GM12878 (cell line): Measurements from ENCODE around the gene OSCP1. TPM values are rescaled to one million over a fixed set of nuclear protein-coding genes. Genes with fewer than 3 reads are reported as not detected.

ENCODE experiments used
- ATAC-seq: fragments of 200-7000 bp; cut with Tn5 transposase; 3 replicates; pipeline ENCODE4 v1.9.1; 2020; ENCODE audit warnings: mild to moderate bottlenecking, moderate library complexity
- BruUV-seq: library from RNA; stranded (reverse); fragments of 400-500 nt; replicated peaks from 2 replicates; lab custom pipeline; 2021; lab: Mats Ljungman, UMichigan
- CTCF ChIA-PET: fragments of 300-600 bp; sonication (Branson Sonifier 250); formaldehyde crosslinking; extraction: SDS; loops from one replicate; lab custom pipeline; 2021; ENCODE audit warnings: inconsistent platforms; lab: Yijun Ruan, JAX
- POLR2A ChIA-PET: fragments of 350-600 bp; formaldehyde crosslinking; extraction: SDS; loops from one replicate; lab custom pipeline; 2021; ENCODE audit warnings: inconsistent platforms; lab: Charles Lee
- RAD21 ChIA-PET: fragments of 300-600 bp; sonication (Branson Sonifier 250); formaldehyde crosslinking; loops from one replicate; lab custom pipeline; 2023; ENCODE audit warnings: antibody characterized with exemption; ENCODE audit not compliant: unreplicated experiment; lab: Charles Lee
- SMC1A ChIA-PET: fragments of 300-600 bp; sonication (Branson Sonifier 250); formaldehyde crosslinking; loops from one replicate; lab custom pipeline; 2023; ENCODE audit not compliant: unreplicated experiment, uncharacterized antibody; lab: Charles Lee
- DNase-seq: peaks from one replicate; pipeline ENCODE4 v3.0.0-alpha.2; 2011; ENCODE audit warnings: low read depth, low spot score
- FAIRE-seq: peaks from 3 replicates; lab custom pipeline; 2011; peaks lifted over from hg19 to GRCh38; lab: Jason Lieb, UNC
- H2AFZ ChIP-seq: 2 replicates; pipeline ENCODE4 v1.6.0; 2011; ENCODE audit warnings: low read depth, low read length, control low read depth; ENCODE audit not compliant: control insufficient read depth
- H3K27ac ChIP-seq: 2 replicates; pipeline ENCODE4 v1.5.1; 2011; ENCODE audit warnings: control low read depth; ENCODE audit not compliant: control insufficient read depth, insufficient read depth
- H3K27me3 ChIP-seq, 2 experiments: replicated peaks in 1 of 2; 2 replicates each; pipeline versions ENCODE4 v1.6.0 to v1.6.1; 2011; ENCODE audit warnings: low read length in 1 of 2; ENCODE audit not compliant: control insufficient read depth in 2 of 2, insufficient read depth in 2 of 2
- H3K36me3 ChIP-seq, 2 experiments: 2 replicates each; pipeline ENCODE4 v1.5.1; 2011; ENCODE audit warnings: low read length in 1 of 2; ENCODE audit not compliant: control insufficient read depth in 2 of 2, insufficient read depth in 2 of 2
- H3K4me1 ChIP-seq: 2 replicates; pipeline ENCODE4 v1.6.1; 2011; ENCODE audit warnings: mild to moderate bottlenecking, low read length, moderate library complexity, mixed read lengths; ENCODE audit not compliant: control insufficient read depth, insufficient read depth
- H3K4me2 ChIP-seq: 2 replicates; pipeline ENCODE4 v1.6.0; 2011; ENCODE audit warnings: control low read depth; ENCODE audit not compliant: control insufficient read depth, insufficient read depth
- H3K4me3 ChIP-seq: fragments of 200-600 bp; sonication (generic); 2 replicates; pipeline ENCODE4 v1.5.1; 2016
- H3K79me2 ChIP-seq: 2 replicates; pipeline ENCODE4 v1.6.0; 2011; ENCODE audit warnings: low read length; ENCODE audit not compliant: control insufficient read depth, insufficient read depth
- H3K9ac ChIP-seq: 2 replicates; pipeline ENCODE4 v1.8.0; 2011; ENCODE audit warnings: low read length, control low read depth, mixed read lengths; ENCODE audit not compliant: control insufficient read depth, insufficient read depth
- H3K9me3 ChIP-seq: replicated peaks from 3 replicates; pipeline ENCODE4 v1.5.1; 2011; ENCODE audit warnings: mild to moderate bottlenecking, low read length; ENCODE audit not compliant: control insufficient read depth, insufficient read depth
- H4K20me1 ChIP-seq: 2 replicates; pipeline ENCODE4 v1.6.0; 2011; ENCODE audit not compliant: control insufficient read depth, insufficient read depth
- BACH1 ChIP-seq: fragments of 450-650 bp; IDR thresholded peaks from 2 replicates; pipeline ENCODE4 v1.6.1; 2017; ENCODE audit warnings: mild to moderate bottlenecking, borderline replicate concordance
- BHLHE40 ChIP-seq, 2 experiments: fragments of 450-650 bp in 1 of 2; IDR thresholded peaks; 2 replicates each; pipeline ENCODE4 v1.6.1; 2011 to 2017; ENCODE audit warnings: low read depth in 2 of 2, borderline replicate concordance in 1 of 2, improper control_type of control experiment in 1 of 2, low read length in 1 of 2, mild to moderate bottlenecking in 1 of 2
- CHD1 ChIP-seq: IDR thresholded peaks from 2 replicates; pipeline ENCODE4 v1.6.1; 2012; ENCODE audit warnings: low read depth, low read length, improper control_type of control experiment
- CHD2 ChIP-seq: IDR thresholded peaks from 2 replicates; pipeline ENCODE4 v1.6.1; 2011; ENCODE audit warnings: low read depth, low read length, improper control_type of control experiment, borderline replicate concordance
- FOS ChIP-seq: IDR thresholded peaks from 3 replicates; pipeline ENCODE4 v1.6.1; 2011; ENCODE audit warnings: borderline replicate concordance; ENCODE audit not compliant: insufficient read length; ENCODE audit errors: extremely low read depth
- GABPA ChIP-seq: IDR thresholded peaks from 2 replicates; pipeline ENCODE4 v1.6.1; 2014; ENCODE audit warnings: antibody characterized with exemption, low read depth, mild to moderate bottlenecking, inconsistent platforms
- JUND ChIP-seq: IDR thresholded peaks from 2 replicates; pipeline ENCODE4 v1.6.1; 2012; ENCODE audit warnings: low read depth, mild to moderate bottlenecking, low read length, improper control_type of control experiment, moderate library complexity
- MTA2 ChIP-seq: fragments of 450-650 bp; IDR thresholded peaks from 2 replicates; pipeline ENCODE4 v1.6.1; 2016; ENCODE audit warnings: low read depth, mild to moderate bottlenecking, moderate library complexity
- NFYA ChIP-seq: IDR thresholded peaks from 2 replicates; pipeline ENCODE4 v1.6.1; 2011; ENCODE audit warnings: low read depth, mild to moderate bottlenecking, low read length, improper control_type of control experiment, borderline replicate concordance
- NR2C1 ChIP-seq: fragments of 450-650 bp; IDR thresholded peaks from 2 replicates; pipeline ENCODE4 v1.6.1; 2017; ENCODE audit warnings: antibody characterized with exemption, mild to moderate bottlenecking, moderate library complexity
- RUNX3 ChIP-seq: IDR thresholded peaks from 2 replicates; pipeline ENCODE4 v1.6.1; 2012; ENCODE audit warnings: low read length, inconsistent platforms
- SMAD1 ChIP-seq: fragments of 450-650 bp; IDR thresholded peaks from 2 replicates; pipeline ENCODE4 v1.6.1; 2018; ENCODE audit warnings: mild to moderate bottlenecking, low read depth; ENCODE audit not compliant: partially characterized antibody
- SMAD5 ChIP-seq: IDR thresholded peaks from 2 replicates; pipeline ENCODE4 v1.6.1; 2016; ENCODE audit warnings: antibody characterized with exemption, low read depth
- SP1 ChIP-seq: IDR thresholded peaks from one replicate; pipeline ENCODE4 v1.6.1; 2011; ENCODE audit warnings: low read depth, low read length
- SREBF2 ChIP-seq: IDR thresholded peaks from 2 replicates; pipeline ENCODE4 v1.6.1; 2012; ENCODE audit warnings: mild to moderate bottlenecking, low read length
- STAT3 ChIP-seq: IDR thresholded peaks from 2 replicates; pipeline ENCODE4 v1.6.1; 2011; ENCODE audit warnings: low read depth, low read length, improper control_type of control experiment
- TCF7 ChIP-seq: IDR thresholded peaks from 2 replicates; pipeline ENCODE4 v1.6.1; 2014; ENCODE audit warnings: antibody characterized with exemption, borderline replicate concordance
- WRNIP1 ChIP-seq: IDR thresholded peaks from 2 replicates; pipeline ENCODE4 v1.6.1; 2011; ENCODE audit warnings: low read depth, low read length, improper control_type of control experiment, borderline replicate concordance
- ZNF622 ChIP-seq: fragments of 450-650 bp; IDR thresholded peaks from 2 replicates; pipeline ENCODE4 v1.6.1; 2017; ENCODE audit warnings: mild to moderate bottlenecking, inconsistent platforms
- WGBS: methylation state at CpG from one replicate; pipeline ENCODE4 v1.1.6; 2016; ENCODE audit warnings: low lambda C conversion rate; ENCODE audit not compliant: insufficient replicate concordance, insufficient coverage; ENCODE audit errors: missing lambda C conversion rate; 5-methylcytosine and 5-hydroxymethylcytosine counted together
- in situ Hi-C: fragments of 300-500 bp; cut with MboI; formaldehyde crosslinking; loops from 9 replicates; pipeline ENCODE4 v1.14.3; 2018; ENCODE audit warnings: mixed read lengths
- intact Hi-C: fragments of 100-400 bp; cut with micrococcal nuclease; formaldehyde crosslinking; loops from one replicate; pipeline ENCODE4 v1.14.2; 2022; ENCODE audit not compliant: unreplicated experiment
- polyA plus RNA-seq, 11 experiments: library from polyadenylated mRNA; depleted of rRNA in 4 of 11; unstranded in 6 of 11; stranded (reverse) in 5 of 11; fragments of >200 nt; fragmentation: Nextera tagmentation in 4 of 11; fragmentation: Illumina TruSeq in 1 of 11; extraction: Ambion mirVana in 4 of 11; extraction: Trizol in 1 of 11; gene quantifications; 1 replicate in 1 of 11; 2 replicates in 10 of 11; pipeline versions ENCODE4 v1.2.1 to v1.2.3, GENCODE V29; 2011 to 2016; ENCODE audit warnings: inconsistent platforms in 2 of 11, missing spikeins in 2 of 11, low read depth in 1 of 11
- total RNA-seq, 4 experiments: library from RNA; depleted of rRNA in 3 of 4; stranded (reverse); fragments of >200 nt in 3 of 4; fragmentation: Illumina TruSeq in 1 of 4; extraction: Trizol in 1 of 4; gene quantifications; 2 replicates each; pipeline versions ENCODE4 v1.2.1 to v1.2.3, GENCODE V29; 2013 to 2021
- TF ChIP-seq, protein P1 (sequence below): IDR thresholded peaks from 2 replicates; pipeline ENCODE4 v1.6.1; 2012; ENCODE audit warnings: low read depth, low read length, improper control_type of control experiment

Gene OSCP1
- total and polyA plus RNA-seq, 10 of the 15 experiments (the other 5 are each of a cell fraction or from before 2014, with no cell fraction given) = 1.8 to 5.9 (median 3.0) TPM

DNA sequence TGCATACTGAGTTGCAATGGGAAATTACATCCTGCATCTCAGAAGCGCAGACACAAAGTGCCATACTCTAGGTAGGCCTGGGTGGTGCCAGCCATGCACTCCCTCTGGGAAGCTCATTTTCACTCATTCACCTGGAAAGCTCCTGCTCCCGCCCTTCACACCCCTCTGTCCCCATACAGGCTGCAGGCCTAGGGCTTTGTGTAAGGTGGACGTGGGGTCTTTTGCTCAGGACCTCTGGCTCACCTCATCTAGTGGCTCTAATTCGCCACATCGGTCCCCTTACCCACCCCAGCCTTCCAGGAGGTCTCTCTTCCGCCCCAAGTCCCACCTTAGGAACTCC lies 13.2 kb upstream of the OSCP1 start:
- 11% methylated on average over 6 of the region's 6 CpGs for WGBS
- Histone ChIP-seq H3K9me3 (no peaks in the 10 kb centered on the region), H3K4me3 (peak overlapping the region; percentile 87), H3K27ac (peak overlapping the region; percentile 85), H2AFZ (no peak overlapping the region; the same call in 1 of the 2 replicates)
- TF ChIP-seq BHLHE40 (IDR thresholded peaks at IDR 0.05; ENCODE audit: borderline replicate concordance in 1 of 2, low read depth in 2 of 2, low read length in 1 of 2) (no peak), BACH1 (no peak), SMAD5 (no peak), NFYA (no peak), STAT3 (no peak), MTA2 (no peak)
- TF ChIP-seq, all 136 proteins: peak for 0
- no TSS peak for BruUV-seq
- peak overlapping the region; percentile 88 for H3K4me2 ChIP-seq
- peaks cover 7% of the 10 kb centered on the region for H3K4me1 ChIP-seq
- DNase-seq = no peak
- peak overlapping the region; percentile 79 for H3K9ac ChIP-seq
- ChIA-PET SMC1A (no interaction called here), POLR2A (interaction anchor here (1.0 to 1.9 kb wide), 4 partner anchors 10 to 1012 kb away, joined by 3 to 11 read pairs (median 3); partner anchors contain the start of gene OSCP1), RAD21 (interaction anchor here (1.3 kb wide), 1 partner anchor 11 kb away, joined by 7 read pairs; no protein-coding TSS in a partner anchor), CTCF (interaction anchor here (2.3 kb wide), 1 partner anchor 13 kb away, joined by 9 read pairs; the partner anchor contains the start of gene OSCP1)
- H4K20me1 ChIP-seq = no peaks in the 10 kb centered on the region
- peaks cover 4 to 16% of the 10 kb centered on the region in 2 experiments for H3K36me3 ChIP-seq
- no peaks in the 10 kb centered on the region for H3K27me3 ChIP-seq
- peaks cover 17% of the 10 kb centered on the region for H3K79me2 ChIP-seq
- ATAC-seq = no peak
- no peak for FAIRE-seq
- in situ Hi-C loops = no loop called here
- intact Hi-C loops = no loop called here

DNA sequence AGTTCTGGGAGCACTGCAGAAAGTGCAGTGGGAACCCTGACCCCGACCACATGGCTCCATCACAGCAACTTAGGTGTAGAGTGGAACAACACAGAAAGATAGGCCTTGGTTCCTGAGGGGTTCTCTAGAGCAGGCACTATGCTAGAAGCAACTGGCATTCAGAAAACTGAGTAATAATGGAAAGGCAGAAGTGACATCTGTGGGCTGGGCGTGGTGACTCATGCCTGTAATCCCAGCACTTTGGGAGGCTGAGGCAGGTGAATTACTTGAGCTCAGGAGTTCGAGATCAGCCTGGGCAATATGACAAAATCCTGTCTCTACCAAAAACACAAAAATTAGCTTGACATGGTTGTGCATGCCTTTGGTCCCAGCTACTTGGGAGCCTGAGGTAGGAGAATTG lies 8.7 kb upstream of the OSCP1 start:
- H3K9ac ChIP-seq = no peak overlapping the region
- H3K79me2 ChIP-seq = peaks cover 12% of the 10 kb centered on the region
- intact Hi-C loops = no loop called here
- SMC1A ChIA-PET = interaction anchor here (0.9 kb wide), 1 partner anchor 12 kb away, joined by 7 read pairs; no protein-coding TSS in a partner anchor
- RAD21 ChIA-PET = no interaction called here
- peaks cover 8% of the 10 kb centered on the region for H3K4me1 ChIP-seq
- H3K27ac ChIP-seq = no peak overlapping the region
- CTCF ChIA-PET = interaction anchor here (0.6 to 1.5 kb wide), 2 partner anchors 12 to 1953 kb away, joined by 3 to 4 read pairs; no protein-coding TSS in a partner anchor
- POLR2A ChIA-PET = no interaction called here
- in situ Hi-C loops = no loop called here
- no peak overlapping the region for H3K4me2 ChIP-seq
- BruUV-seq = no TSS peak
- ATAC-seq (peak; percentile 61), DNase-seq (no peak), FAIRE-seq (no peak)
- no peaks in the 10 kb centered on the region for H3K9me3 ChIP-seq
- peaks cover 14 to 31% of the 10 kb centered on the region in 2 experiments for H3K36me3 ChIP-seq
- H4K20me1 ChIP-seq = no peaks in the 10 kb centered on the region
- no peak overlapping the region for H3K4me3 ChIP-seq
- H3K27me3 ChIP-seq = no peaks in the 10 kb centered on the region
- 39% methylated on average over 3 of the region's 3 CpGs for WGBS
- H2AFZ ChIP-seq = no peak overlapping the region
- TF ChIP-seq WRNIP1 (no peak), ZNF622 (no peak), CHD1 (no peak), CHD2 (no peak), SREBF2 (no peak), SMAD1 (no peak), SP1 (no peak), GABPA (no peak), NR2C1 (no peak), RUNX3 (no peak), JUND (no peak), TCF7 (no peak), FOS (no peak)
- TF ChIP-seq, protein P1, sequence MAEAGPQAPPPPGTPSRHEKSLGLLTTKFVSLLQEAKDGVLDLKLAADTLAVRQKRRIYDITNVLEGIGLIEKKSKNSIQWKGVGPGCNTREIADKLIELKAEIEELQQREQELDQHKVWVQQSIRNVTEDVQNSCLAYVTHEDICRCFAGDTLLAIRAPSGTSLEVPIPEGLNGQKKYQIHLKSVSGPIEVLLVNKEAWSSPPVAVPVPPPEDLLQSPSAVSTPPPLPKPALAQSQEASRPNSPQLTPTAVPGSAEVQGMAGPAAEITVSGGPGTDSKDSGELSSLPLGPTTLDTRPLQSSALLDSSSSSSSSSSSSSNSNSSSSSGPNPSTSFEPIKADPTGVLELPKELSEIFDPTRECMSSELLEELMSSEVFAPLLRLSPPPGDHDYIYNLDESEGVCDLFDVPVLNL = no peak
